ENCODE results near the gene LSAMP. TPM values are rescaled to one million over a fixed set of nuclear protein-coding genes. Genes with fewer than 3 reads are reported as not detected.

Gene LSAMP
- total and polyA plus RNA-seq, 2 donors (not counting 1 experiment from before 2014, with no cell fraction given) = not detected

GRCh38 chr3:116002235-116002634 lies 443.1 kb downstream of the LSAMP start:
- Histone ChIP-seq H3K27me3 (replicated peaks in 1 of 4; ENCODE audit: control extremely low read depth in 1 of 4, control insufficient read depth in 3 of 4, insufficient read depth in 4 of 4, low read length in 3 of 4) (no peaks in the 10 kb centered on the region), H3K4me1 (ENCODE audit: control insufficient read depth in 2 of 2, insufficient read depth in 2 of 2, low read length in 2 of 2) (no peaks in the 10 kb centered on the region), H4K20me1 (ENCODE audit: control insufficient read depth, insufficient read depth, low read length, poor library complexity, severe bottlenecking) (no peaks in the 10 kb centered on the region), H3K79me2 (ENCODE audit: control insufficient read depth, insufficient read depth, low read length) (no peaks in the 10 kb centered on the region), H3K4me2 (replicated peaks; ENCODE audit: low read depth, low read length, poor library complexity, severe bottlenecking) (no peak overlapping the region), H3K9me3 (ENCODE audit: control extremely low read depth in 1 of 3, control insufficient read depth in 2 of 3, insufficient read depth in 1 of 3, low read length in 2 of 3) (no peaks in the 10 kb centered on the region), H2AFZ (ENCODE audit: insufficient read depth, low read depth, low read length, poor library complexity, severe bottlenecking) (no peak overlapping the region), H3K27ac (ENCODE audit: low read length in 2 of 2) (no peak overlapping the region), H3K9ac (ENCODE audit: low read length) (no peak overlapping the region), H3K36me3 (replicated peaks in 1 of 2; ENCODE audit: control extremely low read depth in 1 of 2, control insufficient read depth in 1 of 2, extremely low read depth in 1 of 2, insufficient read depth in 2 of 2, low read length in 1 of 2) (no peaks in the 10 kb centered on the region), H3K4me3 (ENCODE audit: control extremely low read depth in 1 of 5, extremely low read depth in 1 of 5, insufficient read depth in 1 of 5, low read depth in 2 of 5, low read length in 4 of 5) (no peak overlapping the region)
- ChIA-PET POLR2A (no interaction called here), CTCF (no interaction called here)
- H3K27me3 Mint-ChIP-seq = no peaks in the 10 kb centered on the region
- H3K4me1 Mint-ChIP-seq = no peaks in the 10 kb centered on the region
- TF ChIP-seq EZH2 (IDR thresholded peaks at IDR 0.05; ENCODE audit: borderline replicate concordance, insufficient read depth, low read depth, low read length, poor library complexity, severe bottlenecking) (no peak), CTCF (IDR thresholded peaks at IDR 0.05) (no peak)
- no peak for ATAC-seq (ENCODE audit: low read depth)
- 70% methylated on average over 2 of the region's 2 CpGs for WGBS (ENCODE audit: insufficient coverage)
- H3K4me3 Mint-ChIP-seq = no peak overlapping the region
- H3K9me3 Mint-ChIP-seq (ENCODE audit: insufficient read depth) = peaks cover 2% of the 10 kb centered on the region
- no peak overlapping the region for H3K27ac Mint-ChIP-seq
- intact Hi-C loops (cut with micrococcal nuclease) = no loop called here
- no peak for DNase-seq

GRCh38 chr3:116001151-116001621 lies 444.1 kb downstream of the LSAMP start:
- no peak overlapping the region for H3K27ac ChIP-seq (ENCODE audit: low read length in 2 of 2)
- no peak overlapping the region for H2AFZ ChIP-seq (ENCODE audit: insufficient read depth, low read depth, low read length, poor library complexity, severe bottlenecking)
- no peaks in the 10 kb centered on the region for H3K36me3 ChIP-seq (replicated peaks in 1 of 2; ENCODE audit: control extremely low read depth in 1 of 2, control insufficient read depth in 1 of 2, extremely low read depth in 1 of 2, insufficient read depth in 2 of 2, low read length in 1 of 2)
- Mint-ChIP-seq H3K27ac (no peak overlapping the region), H3K9me3 (ENCODE audit: insufficient read depth) (peaks cover 4% of the 10 kb centered on the region), H3K4me3 (no peak overlapping the region), H3K27me3 (no peaks in the 10 kb centered on the region), H3K4me1 (no peaks in the 10 kb centered on the region)
- no CpG with 5 or more reads among the region's 1 CpG for WGBS (ENCODE audit: insufficient coverage)
- DNase-seq (no peak), ATAC-seq (ENCODE audit: low read depth) (no peak)
- H3K9ac ChIP-seq (ENCODE audit: low read length) = no peak overlapping the region
- no peak overlapping the region for H3K4me2 ChIP-seq (replicated peaks; ENCODE audit: low read depth, low read length, poor library complexity, severe bottlenecking)
- POLR2A ChIA-PET = no interaction called here
- no peaks in the 10 kb centered on the region for H4K20me1 ChIP-seq (ENCODE audit: control insufficient read depth, insufficient read depth, low read length, poor library complexity, severe bottlenecking)
- no peaks in the 10 kb centered on the region for H3K79me2 ChIP-seq (ENCODE audit: control insufficient read depth, insufficient read depth, low read length)
- H3K4me3 ChIP-seq (ENCODE audit: control extremely low read depth in 1 of 5, extremely low read depth in 1 of 5, insufficient read depth in 1 of 5, low read depth in 2 of 5, low read length in 4 of 5) = no peak overlapping the region
- no peaks in the 10 kb centered on the region for H3K27me3 ChIP-seq (replicated peaks in 1 of 4; ENCODE audit: control extremely low read depth in 1 of 4, control insufficient read depth in 3 of 4, insufficient read depth in 4 of 4, low read length in 3 of 4)
- intact Hi-C loops (cut with micrococcal nuclease) = no loop called here
- H3K4me1 ChIP-seq (ENCODE audit: control insufficient read depth in 2 of 2, insufficient read depth in 2 of 2, low read length in 2 of 2) = no peaks in the 10 kb centered on the region
- TF ChIP-seq CTCF (IDR thresholded peaks at IDR 0.05) (no peak), EZH2 (IDR thresholded peaks at IDR 0.05; ENCODE audit: borderline replicate concordance, insufficient read depth, low read depth, low read length, poor library complexity, severe bottlenecking) (no peak)
- no peaks in the 10 kb centered on the region for H3K9me3 ChIP-seq (ENCODE audit: control extremely low read depth in 1 of 3, control insufficient read depth in 2 of 3, insufficient read depth in 1 of 3, low read length in 2 of 3)
- CTCF ChIA-PET = no interaction called here
